CD1c-positive myeloid dendritic cell (primary cell): ENCODE measurements around the gene ZMYM4.
A peak's percentile ranks its signal among the peaks of the same experiment; 100 is the strongest.

Experiments
- DNase-seq: peaks from one replicate; pipeline ENCODE4 v3.0.0-alpha.2; 2016; ENCODE audit errors: extremely low spot score

Gene ZMYM4

DNA sequence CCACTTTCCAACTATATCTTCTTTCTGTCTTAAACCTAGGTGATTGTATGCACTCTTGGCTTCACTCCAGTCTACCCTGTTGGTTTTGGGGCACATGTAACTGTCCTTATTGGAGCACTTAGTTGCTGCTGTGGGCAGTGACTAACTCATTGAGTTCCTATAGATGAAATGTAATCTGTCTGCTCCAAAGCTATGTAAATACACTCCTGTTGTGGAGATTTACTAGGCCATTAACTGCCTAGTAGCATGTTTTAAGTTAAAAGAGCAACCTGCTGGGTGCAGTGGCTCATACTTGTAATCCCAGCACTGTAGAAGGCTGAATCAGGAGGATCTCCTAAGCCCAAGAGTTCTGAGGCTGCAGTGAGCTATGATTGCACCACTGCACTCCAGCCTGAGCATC, 137.6 kb downstream of the ZMYM4 start:
- DNase-seq: no peak

DNA sequence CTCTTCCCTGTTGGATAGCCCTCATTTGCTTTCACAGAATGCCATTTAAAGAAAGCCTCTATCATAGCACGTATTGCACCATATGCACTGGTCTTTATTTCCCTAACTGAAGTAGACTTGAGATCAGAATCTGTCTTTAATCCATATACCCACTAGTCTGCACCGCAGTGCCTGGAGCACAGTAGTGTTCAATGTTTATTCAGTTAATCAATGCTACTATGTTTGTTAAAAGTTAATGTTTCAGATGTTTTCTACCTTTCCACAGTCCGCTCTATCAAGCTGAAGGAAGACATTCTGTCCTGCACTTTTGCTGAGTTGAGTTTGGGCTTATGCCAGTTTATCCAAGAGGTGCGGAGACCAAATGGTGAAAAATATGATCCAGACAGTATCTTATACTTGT, 139.2 kb downstream of the ZMYM4 start:
- no peak for DNase-seq

GRCh38 chr1:35408925-35409324, 140.4 kb downstream of the ZMYM4 start:
- no peak for DNase-seq

- peak; percentile 25 for DNase-seq
These were observed 157.6 kb downstream of the ZMYM4 start for GRCh38 chr1:35426097-35426586.

DNA sequence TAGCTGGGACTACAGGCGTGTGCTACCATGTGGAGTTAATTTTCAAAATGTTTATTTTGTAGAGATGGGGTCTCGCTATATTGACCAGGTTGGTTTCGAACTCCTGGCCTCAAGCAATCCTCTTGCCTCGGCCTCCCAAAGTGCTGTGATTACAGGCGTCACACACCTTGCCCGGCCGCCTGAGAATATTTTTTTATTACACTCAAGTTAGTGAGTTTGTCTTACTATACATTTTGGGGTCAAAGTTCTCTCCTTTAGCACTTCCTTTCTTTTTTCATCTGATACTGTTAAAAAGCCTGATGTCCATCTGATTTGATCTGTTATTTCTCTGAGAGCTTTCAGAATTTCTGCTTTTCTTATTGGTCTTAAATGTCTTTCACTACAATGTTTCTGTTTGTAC, 159.9 kb downstream of the ZMYM4 start:
- no peak for DNase-seq

GRCh38 chr1:35430762-35431161, 162.3 kb downstream of the ZMYM4 start:
- DNase-seq: no peak

DNA sequence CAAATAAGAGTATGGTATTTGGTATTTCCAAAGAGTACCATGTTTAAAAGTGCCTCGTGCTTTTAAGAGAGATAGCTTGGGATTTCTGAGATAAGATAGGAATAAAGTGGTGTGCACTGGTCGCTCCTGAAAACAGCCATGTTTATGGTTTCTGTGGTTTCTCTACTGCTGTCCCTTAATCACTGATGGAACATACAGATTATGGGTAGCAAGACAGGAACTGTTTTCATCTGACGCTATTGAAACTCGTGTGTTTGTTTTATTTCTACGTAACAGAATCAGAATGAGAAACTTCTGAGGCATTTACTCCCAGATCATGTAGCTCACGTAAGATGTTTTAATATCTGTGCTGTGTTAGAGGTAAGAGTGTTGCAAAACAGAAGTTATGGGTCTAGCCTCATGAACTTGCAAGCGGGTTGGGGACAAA, 162.7 kb downstream of the ZMYM4 start:
- no peak for DNase-seq

DNA sequence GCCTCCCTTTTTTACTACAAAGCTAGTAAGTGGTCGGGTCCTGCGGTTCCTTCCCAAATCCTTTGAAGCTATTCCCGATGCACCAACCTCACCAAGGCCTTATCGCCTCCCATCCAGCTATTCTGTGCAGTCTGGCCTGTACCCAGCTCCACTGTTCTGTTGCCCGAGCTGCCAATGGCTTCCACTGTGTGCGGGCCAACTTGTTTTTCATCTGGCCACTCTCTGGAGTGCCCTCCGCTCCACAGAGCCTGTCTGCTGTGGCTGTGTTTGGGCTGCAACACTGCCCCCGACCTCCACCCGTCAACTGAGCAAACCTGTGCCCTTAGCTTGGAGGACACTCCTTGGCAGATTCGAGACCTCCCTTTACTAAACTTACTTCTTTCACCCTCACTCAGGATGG, 163.7 kb downstream of the ZMYM4 start:
- no peak for DNase-seq

GRCh38 chr1:35433714-35434113, 165.2 kb downstream of the ZMYM4 start:
- DNase-seq: no peak

GRCh38 chr1:35434703-35435102, 166.2 kb downstream of the ZMYM4 start:
- DNase-seq: no peak

- DNase-seq: no peak
These were observed 167.6 kb downstream of the ZMYM4 start for GRCh38 chr1:35436078-35436477.

DNA sequence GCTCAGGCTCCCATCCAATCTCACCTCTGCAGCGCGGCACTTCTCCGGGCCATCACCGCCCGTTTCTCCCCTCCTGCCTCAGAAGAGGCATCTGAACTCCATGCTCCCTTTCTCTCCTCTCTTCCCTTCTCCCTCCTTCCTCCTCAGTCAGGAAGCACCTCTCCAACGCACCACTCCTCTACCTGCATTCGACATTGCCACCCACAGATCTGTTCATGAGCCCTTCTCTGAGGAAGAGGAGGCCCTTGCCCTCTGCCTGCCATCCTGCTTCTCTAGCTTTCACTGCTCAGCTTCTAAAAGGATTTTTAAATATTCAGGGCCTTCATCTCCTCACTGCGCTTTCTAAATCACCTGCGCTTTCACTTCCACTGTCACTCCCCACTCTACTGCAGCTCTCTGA, 168.7 kb downstream of the ZMYM4 start:
- DNase-seq: no peak

- no peak for DNase-seq
These were observed 171.1 kb downstream of the ZMYM4 start for GRCh38 chr1:35439626-35440025.

DNA sequence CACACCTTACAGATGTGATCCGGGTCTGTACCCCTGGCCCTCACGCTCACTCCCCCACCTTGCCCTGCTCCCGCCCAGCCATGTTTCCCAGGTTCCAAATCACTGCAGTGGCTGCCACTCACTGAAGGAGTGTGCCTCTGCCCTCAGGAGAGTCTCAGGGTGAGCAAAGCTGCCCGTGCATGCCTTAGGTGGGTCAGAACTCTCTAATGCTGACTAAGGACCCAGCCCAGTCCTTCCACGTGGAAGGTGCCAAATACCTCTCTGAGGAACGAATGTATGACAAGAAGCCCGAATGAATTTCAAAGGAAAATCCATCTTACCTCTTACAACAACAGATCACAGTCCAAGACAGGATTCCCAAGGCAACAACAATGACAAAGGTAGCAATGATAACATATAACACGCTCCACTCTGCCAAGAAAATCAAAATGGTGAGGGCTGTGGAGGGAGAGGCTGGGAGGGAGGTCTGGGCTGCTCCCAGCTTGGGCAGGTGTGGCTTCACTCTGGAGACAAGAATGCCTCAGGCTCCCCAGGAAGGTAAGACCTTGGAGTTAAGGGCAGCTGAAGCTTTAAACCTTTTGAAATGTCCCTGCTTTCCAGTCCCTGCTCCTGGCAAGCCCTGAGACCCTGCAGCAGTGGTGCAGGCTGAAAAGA, 173.5 kb downstream of the ZMYM4 start:
- no peak for DNase-seq

- peak; percentile 42 for DNase-seq
These were observed 174.2 kb downstream of the ZMYM4 start for GRCh38 chr1:35442734-35443133.

DNA sequence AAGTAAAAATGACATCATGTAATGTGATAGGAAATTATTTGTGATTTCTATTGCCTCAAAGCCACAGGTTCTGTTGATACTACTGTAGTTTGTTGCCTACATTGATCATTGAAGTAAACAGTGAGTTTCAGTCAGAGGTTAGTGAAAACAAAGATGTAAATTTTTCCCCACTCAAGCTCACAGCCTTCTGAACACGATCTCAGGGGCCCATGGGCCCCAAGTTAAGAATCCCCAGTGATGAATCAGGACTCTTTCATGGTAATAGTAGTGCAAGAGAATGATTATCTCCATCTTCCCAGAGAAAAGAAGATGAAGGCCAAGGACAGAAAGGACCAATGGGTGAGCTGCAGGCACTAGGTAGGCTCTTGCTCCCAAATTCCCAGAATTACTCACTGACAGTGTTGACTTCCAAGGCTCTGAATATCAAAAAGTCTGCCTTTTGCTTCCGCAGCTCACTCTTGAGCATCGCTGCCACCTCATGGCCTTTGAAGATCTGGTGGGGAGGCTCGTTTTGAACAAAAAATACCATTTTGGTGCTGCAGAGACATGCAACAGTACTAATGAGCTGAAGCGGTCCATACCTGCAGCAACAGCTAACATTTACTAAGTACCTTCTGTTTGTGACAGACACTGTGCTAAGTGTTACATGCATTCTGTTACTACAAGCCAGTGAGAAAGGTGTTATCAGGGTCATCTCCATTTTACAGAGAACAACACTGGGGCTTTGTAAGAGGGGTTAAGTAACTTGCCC, 175.4 kb downstream of the ZMYM4 start:
- DNase-seq: no peak

- DNase-seq: no peak
These were observed 175.9 kb downstream of the ZMYM4 start for GRCh38 chr1:35444519-35444774.

GRCh38 chr1:35447278-35447677, 178.8 kb downstream of the ZMYM4 start:
- DNase-seq: no peak

- DNase-seq: peak; percentile 38
These were observed 179.9 kb downstream of the ZMYM4 start for GRCh38 chr1:35448344-35448801.

GRCh38 chr1:35449334-35450008, 181.0 kb downstream of the ZMYM4 start:
- DNase-seq: no peak

DNA sequence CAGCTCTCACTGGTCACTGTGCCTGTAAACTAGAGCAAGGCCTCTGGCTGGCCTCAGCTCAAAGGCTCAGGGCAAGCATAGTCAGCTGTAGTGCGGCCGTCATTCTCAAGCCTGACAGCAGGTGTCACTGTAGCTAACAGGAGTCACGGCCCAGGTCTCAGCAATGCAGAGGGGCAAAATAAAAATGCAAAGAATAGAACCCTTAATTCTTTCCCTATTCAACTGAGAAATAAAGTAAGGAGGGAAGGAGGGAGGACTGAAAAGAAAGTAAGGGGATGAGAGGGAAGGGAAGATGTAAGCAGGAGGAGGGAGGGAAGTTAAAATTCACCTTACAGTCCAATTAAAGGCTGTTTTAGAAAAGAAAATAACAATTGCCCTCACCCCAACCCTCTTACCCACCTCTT, 182.6 kb downstream of the ZMYM4 start:
- DNase-seq: peak; percentile 67

DNA sequence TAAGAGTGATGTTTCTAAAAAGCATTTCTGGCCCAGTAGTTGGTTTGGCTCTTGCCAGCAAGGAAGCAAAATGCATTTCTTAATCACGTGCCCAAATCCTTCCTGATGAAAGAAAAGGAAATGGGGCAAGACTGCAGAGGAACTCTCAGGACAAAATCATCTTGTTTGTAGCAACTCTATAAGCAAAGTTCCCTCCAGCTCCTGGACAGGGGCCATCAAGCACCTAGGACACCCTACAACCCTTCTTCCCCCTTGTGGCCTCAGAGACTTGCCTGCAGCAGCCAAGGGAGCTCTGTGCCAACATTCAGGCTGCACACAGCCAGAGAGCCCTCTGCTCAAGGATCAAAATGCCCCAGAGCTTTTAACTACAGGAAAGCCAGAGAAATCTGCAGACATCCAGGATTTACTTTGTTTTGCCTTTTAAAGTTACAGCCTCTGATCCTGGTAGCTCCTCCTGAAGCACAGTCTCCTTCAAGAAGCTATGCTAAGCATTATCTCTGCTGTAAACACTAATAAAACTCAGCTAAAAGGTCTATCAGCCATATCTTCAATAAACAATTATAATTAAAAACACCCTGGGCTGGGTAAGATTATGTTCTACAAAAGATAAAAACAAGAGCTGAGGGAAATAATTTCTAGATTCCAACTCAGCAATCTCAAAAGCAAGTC, 183.7 kb downstream of the ZMYM4 start:
- peak; percentile 54 for DNase-seq
